Breast epithelium (tissue), 3 donors: ENCODE data around the gene ALOXE3.

ENCODE experiments used
- CTCF ChIP-seq, 3 donors: fragments of 450-650 bp; IDR thresholded peaks; one replicate each; pipeline ENCODE4 v1.5.1; 2016 to 2017; ENCODE audit warnings: antibody characterized with exemption in 3 of 3, mild to moderate bottlenecking in 3 of 3, moderate library complexity in 3 of 3
- POLR2AphosphoS5 ChIP-seq, 3 donors: sonication (generic); formaldehyde crosslinking; IDR thresholded peaks; one replicate each; pipeline ENCODE4 v1.6.1; 2017; ENCODE audit warnings: antibody characterized with exemption in 3 of 3

GRCh38 chr17:8047769-8048110 is 70.6 kb downstream of the ALOXE3 start:
- TF ChIP-seq CTCF (IDR thresholded peaks at IDR 0.05) (no peak), POLR2AphosphoS5 (IDR thresholded peaks at IDR 0.05) (no peak)
